D341Med (cell line): Measurements from ENCODE around the gene C1GALT1C1L.
"Not testable (repeated sequence)": the region's sequence is repeated elsewhere in the genome, so short reads cannot be mapped to it uniquely, and the experiment has no call there.

ENCODE experiments used
- DNase-seq: peaks from one replicate; pipeline ENCODE4 v3.0.0; 2012; ENCODE audit warnings: low spot score

Gene C1GALT1C1L

GRCh38 chr2:43653506-43653905 lies 22.7 kb downstream of the C1GALT1C1L start:
- no peak for DNase-seq

GRCh38 chr2:43648994-43649701 lies 27.1 kb downstream of the C1GALT1C1L start:
- DNase-seq, result no peak

DNA sequence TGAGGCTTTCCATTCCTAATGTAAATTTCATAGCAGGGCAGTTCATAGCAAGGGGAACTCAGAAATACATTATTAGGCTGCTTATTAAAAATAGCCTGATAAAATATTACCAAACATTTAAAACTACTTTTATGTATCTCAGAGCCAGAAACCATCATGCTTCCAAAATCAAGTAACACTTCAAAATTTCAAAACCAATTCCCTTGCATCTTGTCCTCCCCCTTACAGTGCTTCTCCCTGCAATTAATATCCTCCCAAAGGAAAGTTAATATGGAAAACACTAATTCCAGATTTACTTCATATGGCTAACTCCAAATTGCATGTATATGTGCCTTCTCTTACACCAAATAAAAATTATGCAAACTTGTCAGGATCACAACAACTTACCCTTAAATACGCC lies 32.5 kb downstream of the C1GALT1C1L start:
- no peak for DNase-seq

DNA sequence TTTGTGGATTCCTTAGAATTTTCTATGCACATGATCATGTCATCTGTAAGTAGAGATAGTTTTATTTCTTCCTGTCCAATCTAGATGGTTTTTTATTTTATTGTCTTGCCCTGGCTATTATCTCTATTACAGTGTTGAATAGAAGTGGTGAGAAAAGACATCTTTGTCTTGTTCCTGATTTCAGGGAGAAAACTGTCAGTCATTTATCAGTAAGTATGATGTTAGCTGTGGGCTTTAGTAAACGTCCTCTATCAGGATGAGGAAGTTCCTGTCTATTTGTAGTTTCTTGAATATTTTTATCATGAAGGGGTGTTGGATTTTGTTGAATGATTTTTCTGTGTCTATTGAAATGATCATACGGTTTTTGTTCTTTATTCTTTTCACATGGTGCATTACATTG lies 33.9 kb downstream of the C1GALT1C1L start:
- no peak for DNase-seq

DNA sequence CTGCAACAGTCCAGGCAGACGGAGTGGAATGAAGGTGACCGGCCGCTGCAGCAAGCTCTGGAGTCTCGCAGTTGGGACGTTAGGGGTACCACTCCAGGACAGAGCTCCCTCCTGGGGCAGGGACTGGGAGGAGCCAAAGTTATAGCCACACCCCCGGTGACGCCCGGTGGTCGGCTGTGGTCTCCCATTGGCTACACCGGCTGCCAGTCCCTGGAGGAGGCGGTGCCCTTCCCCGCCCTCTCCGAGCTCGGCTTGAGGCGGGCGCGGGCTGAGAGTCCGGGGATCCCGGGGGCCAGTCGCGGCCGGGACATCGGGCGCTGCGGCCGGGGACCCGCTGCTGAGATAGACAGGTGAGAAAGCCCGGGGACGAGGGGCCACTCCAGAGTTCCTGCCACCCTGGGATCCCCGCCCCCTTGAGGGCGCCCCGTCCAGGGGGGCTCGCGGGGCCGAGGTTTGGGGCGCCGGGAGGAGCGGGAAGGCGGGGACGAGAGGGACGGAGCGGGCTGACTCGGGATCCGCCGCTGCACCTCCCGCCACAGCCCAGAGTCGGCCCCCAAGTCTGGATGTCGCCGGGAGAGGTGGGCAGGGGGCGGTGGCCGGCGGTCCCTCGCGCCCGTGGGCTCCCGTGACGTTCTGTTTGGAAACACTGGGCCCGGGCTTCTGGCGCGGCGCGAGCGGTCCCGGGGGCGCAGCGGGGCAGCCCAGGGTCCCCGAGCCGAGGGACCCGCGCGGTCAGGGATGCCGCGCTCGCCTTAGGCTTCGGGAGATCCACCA lies 39.0 kb downstream of the C1GALT1C1L start, which contains the start of gene PLEKHH2:
Gene PLEKHH2, plus strand, starts transcription at position 231 of the 774 bp plus-strand sequence. CDS start 7,414 bp downstream, outside the sequence.
- DNase-seq, result peak; percentile 97

DNA sequence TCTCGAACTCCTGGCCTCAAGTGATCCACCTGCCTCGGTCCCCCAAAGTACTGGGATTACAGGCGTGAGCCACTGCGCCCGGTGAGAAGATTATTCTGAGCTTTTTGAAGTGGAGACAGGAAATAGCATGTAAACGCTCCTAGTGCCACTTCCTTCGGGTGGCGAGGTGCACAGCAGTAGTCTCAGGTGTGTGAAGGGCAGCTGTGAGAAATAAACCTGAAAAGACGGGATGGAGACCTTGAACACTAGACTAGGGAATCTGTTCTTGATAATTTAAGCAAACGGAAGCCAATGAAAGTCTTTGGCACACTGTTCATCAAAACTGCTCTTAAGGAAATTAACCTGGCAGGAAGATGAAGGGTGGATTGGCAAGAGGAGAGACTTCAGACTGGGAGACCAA lies 39.6 kb downstream of the C1GALT1C1L start:
- no peak for DNase-seq

DNA sequence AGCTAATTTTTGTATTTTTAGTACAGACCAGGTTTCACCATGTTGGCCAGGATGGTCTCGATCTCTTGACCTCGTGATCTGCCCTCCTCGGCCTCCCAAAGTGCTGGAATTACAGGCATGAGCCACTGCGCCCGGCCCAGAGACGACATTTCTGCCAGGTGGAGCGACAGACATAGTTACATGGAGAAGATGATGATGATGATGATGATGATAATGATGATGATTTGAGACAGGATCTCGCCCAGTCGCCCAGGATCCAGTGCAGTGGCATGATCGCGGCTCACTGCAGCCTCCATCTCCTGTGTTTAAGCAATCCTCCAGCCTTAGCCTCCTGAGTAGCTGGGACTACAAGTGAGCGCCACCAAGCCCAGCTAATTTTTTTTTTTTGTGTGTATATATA lies 40.1 kb downstream of the C1GALT1C1L start:
- DNase-seq, result not testable (repeated sequence)

DNA sequence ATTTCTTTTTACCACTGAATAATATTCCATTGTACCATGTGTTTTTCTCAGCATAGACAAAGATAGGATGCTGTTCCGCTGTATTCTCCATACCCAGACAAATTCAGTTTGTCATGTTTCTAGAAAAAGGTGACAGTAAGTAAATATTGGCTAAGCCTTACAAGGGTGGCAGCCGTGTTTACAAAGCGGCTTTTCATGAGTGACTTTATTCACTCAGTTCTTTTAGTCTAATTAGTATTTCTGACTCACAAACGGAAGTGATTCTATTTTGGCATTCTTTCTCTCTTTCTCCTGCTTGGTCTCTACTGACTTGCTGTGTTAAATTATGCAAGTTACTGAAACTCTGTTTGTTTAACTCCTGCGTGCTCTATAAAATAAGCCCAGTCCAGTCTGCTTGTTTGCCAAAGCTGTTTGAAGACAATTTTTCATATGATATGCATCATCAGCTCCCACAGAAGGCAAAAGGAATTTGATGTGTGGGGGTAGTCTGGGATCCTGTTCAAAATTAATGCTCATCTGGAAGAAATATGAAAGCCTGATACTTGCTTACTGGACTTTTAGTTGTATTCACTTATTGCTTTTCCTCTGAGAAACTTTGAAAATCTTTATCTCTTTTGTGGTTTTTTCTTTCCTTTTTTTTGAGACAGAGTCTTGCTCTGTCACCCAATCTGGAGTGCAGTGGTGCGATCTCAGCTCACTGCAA lies 41.5 kb downstream of the C1GALT1C1L start:
- no peak for DNase-seq

GRCh38 chr2:43631618-43632317 lies 44.5 kb downstream of the C1GALT1C1L start:
- no peak for DNase-seq
